Skin of body (tissue), 3 donors: ENCODE data around the gene GNLY. TPM values are rescaled to one million over a fixed set of nuclear protein-coding genes. Genes with fewer than 3 reads are reported as not detected.

ENCODE experiments used
- DNase-seq: peaks from one replicate; lab custom pipeline; 2025; lab: John Stamatoyannopoulos, UW
- small RNA-seq: library from RNA; depleted of rRNA; stranded (forward); fragments of <200 nt; gene quantifications from one replicate; pipeline ENCODE3, GENCODE V24; 2014; ENCODE audit warnings: low replicate concordance
- total RNA-seq: library from RNA; depleted of rRNA; stranded (reverse); fragments of >200 nt; gene quantifications from one replicate; pipeline ENCODE4 v1.2.3, GENCODE V29; 2014

The GNLY gene
- total RNA-seq, 1 donor from 2014 or later = not detected

- DNase-seq = no peak
Measured at GRCh38 chr2:85743304-85743978, 49.3 kb downstream of the GNLY start.

GRCh38 chr2:85744055-85744454 lies 49.9 kb downstream of the GNLY start:
- no peak for DNase-seq

GRCh38 chr2:85744741-85745601 lies 50.8 kb downstream of the GNLY start:
- peak; percentile 96 for DNase-seq

- DNase-seq = peak; percentile 21
Measured at GRCh38 chr2:85745619-85746018, 51.5 kb downstream of the GNLY start.

GRCh38 chr2:85746321-85747004 lies 52.3 kb downstream of the GNLY start:
- no peak for DNase-seq

- no peak for DNase-seq
Measured at GRCh38 chr2:85747441-85747840, 53.3 kb downstream of the GNLY start.

GRCh38 chr2:85748039-85748734 lies 54.0 kb downstream of the GNLY start:
- no peak for DNase-seq

Small RNAs within 50 kb of the gene (small RNA-seq; reads per million reads assigned to genes)
- 0.07 reads per million for gene RNU1-38P

Other genes starting within 250 kb of the GNLY start
- 115 TPM for gene MAT2A, start 155.2 kb upstream of the GNLY start, total RNA-seq
- 24.4 TPM for gene GGCX, start 132.9 kb upstream of the GNLY start, total RNA-seq
- gene VAMP8, start 116.8 kb upstream of the GNLY start, total RNA-seq = 32.4 TPM
- 8.9 TPM for gene VAMP5, start 109.9 kb upstream of the GNLY start, total RNA-seq
- 57.6 TPM for gene RNF181, start 98.6 kb upstream of the GNLY start, total RNA-seq
- 3.3 TPM for gene TMEM150A, start 91.7 kb upstream of the GNLY start, total RNA-seq
- gene C2orf68, start 82.3 kb upstream of the GNLY start, total RNA-seq = 21.8 TPM
- 30.9 TPM for gene USP39, start 78.2 kb upstream of the GNLY start, total RNA-seq
- gene SFTPB, start 26.2 kb upstream of the GNLY start, total RNA-seq = not detected
- gene ATOH8, start 59.6 kb downstream of the GNLY start, total RNA-seq = 5.2 TPM
- gene ST3GAL5, start 194.6 kb downstream of the GNLY start, total RNA-seq = 23.3 TPM